Tibial nerve (tissue), 3 donors: ENCODE measurements around the gene PPDPF.

ENCODE experiments used
- POLR2A ChIP-seq, 2 donors: fragments of 450-650 bp; IDR thresholded peaks; one replicate each; pipeline ENCODE4 v1.6.1; 2017; ENCODE audit warnings: antibody characterized with exemption in 2 of 2, mild to moderate bottlenecking in 2 of 2, moderate library complexity in 2 of 2
- TF ChIP-seq, protein P1 (sequence below), 5 experiments: fragments of 200-600 bp in 3 of 5; fragments of 450-650 bp in 2 of 5; sonication (generic) in 3 of 5; IDR thresholded peaks; one replicate each; pipeline ENCODE4 v1.5.1; 2016 to 2019; ENCODE audit warnings: antibody characterized with exemption in 5 of 5, mild to moderate bottlenecking in 3 of 5, moderate library complexity in 2 of 5

DNA sequence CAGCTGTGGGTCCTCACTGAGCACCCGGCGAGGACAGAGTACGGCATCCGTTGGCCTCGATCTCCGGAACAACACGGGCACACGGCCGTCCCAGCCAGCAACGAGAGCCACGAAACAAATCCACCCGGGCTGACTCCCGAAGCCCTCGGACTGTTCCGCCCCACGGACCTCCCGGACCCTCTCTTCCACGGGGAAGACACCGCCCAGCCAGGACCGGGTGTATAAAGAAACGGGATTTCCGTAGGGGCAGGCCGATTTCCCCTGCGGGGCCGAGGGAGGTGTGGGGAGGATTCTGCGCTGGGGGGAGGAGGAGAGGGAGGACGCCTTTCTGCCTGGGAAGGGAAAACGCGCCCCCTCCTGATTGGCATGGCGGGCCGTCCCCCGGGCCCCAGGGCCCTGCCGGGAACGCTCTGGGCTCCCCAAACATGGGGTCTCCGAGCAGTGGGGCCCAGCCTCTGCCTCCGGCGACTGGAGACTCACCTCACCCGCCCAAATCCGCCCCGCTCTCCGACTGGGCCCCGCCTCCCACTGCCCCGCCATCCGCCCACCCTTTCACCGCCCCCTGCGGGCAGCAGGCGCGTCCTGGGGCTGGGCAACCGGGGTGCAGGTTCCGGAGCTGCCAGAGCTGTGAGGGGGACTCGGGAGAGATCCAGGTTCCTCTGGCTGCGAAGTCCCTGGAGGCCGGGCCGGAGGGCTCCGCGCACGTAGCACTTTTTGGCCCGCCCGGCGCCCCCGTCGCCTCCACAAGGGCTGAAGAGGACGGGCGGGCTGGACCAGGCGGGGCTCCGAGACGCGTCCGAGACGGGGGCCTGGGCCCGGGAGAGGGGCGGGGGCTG is 679 bp upstream of the PPDPF start:
- no peak for TF ChIP-seq POLR2A (IDR thresholded peaks at IDR 0.05)
- TF ChIP-seq, protein P1, sequence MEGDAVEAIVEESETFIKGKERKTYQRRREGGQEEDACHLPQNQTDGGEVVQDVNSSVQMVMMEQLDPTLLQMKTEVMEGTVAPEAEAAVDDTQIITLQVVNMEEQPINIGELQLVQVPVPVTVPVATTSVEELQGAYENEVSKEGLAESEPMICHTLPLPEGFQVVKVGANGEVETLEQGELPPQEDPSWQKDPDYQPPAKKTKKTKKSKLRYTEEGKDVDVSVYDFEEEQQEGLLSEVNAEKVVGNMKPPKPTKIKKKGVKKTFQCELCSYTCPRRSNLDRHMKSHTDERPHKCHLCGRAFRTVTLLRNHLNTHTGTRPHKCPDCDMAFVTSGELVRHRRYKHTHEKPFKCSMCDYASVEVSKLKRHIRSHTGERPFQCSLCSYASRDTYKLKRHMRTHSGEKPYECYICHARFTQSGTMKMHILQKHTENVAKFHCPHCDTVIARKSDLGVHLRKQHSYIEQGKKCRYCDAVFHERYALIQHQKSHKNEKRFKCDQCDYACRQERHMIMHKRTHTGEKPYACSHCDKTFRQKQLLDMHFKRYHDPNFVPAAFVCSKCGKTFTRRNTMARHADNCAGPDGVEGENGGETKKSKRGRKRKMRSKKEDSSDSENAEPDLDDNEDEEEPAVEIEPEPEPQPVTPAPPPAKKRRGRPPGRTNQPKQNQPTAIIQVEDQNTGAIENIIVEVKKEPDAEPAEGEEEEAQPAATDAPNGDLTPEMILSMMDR (IDR thresholded peaks at IDR 0.05): peak in 4 of 5 experiments; percentile 23 to 39 (median 28)
